ENCODE results near the gene DLK2.

GRCh38 chr6:43428874-43429273, 26.5 kb downstream of the DLK2 start:
- TF ChIP-seq CTCF (IDR thresholded peaks at IDR 0.05; ENCODE audit: insufficient read depth, low read length, poor library complexity, severe bottlenecking) (no peak), EZH2phosphoT487 (conservative IDR thresholded peaks at IDR 0.05; ENCODE audit: low read length) (no peak)
